CD4-positive, alpha-beta T cell (primary cell): ENCODE results near the gene COA1. TPM values are rescaled to one million over a fixed set of nuclear protein-coding genes. Genes with fewer than 3 reads are reported as not detected.

Experiments used
- ATAC-seq: fragments of 200-7000 bp; cut with Tn5 transposase; one replicate; pipeline ENCODE4 v1.10.0; 2022; ENCODE audit warnings: mild to moderate bottlenecking; ENCODE audit not compliant: poor library complexity
- CTCF ChIA-PET: fragments of 350-600 bp; sonication (Branson Sonifier 250); formaldehyde crosslinking; loops from one replicate; lab custom pipeline; 2021; ENCODE audit warnings: antibody characterized with exemption, inconsistent platforms; lab: Charles Lee
- POLR2A ChIA-PET: fragments of 350-600 bp; sonication (Branson Sonifier 250); formaldehyde crosslinking; loops from one replicate; lab custom pipeline; 2021; ENCODE audit warnings: antibody characterized with exemption, inconsistent platforms; lab: Charles Lee
- DNase-seq, 14 experiments: peaks; one replicate each; pipeline ENCODE4 v3.0.0-alpha.2; 2013 to 2020; ENCODE audit warnings: mixed read lengths in 2 of 14
- H3K27ac ChIP-seq, 2 donors: one replicate each; pipeline versions ENCODE4 v1.5.1 to v1.7.0; 2013; ENCODE audit warnings: low read length in 2 of 2, low read depth in 1 of 2, mild to moderate bottlenecking in 1 of 2
- H3K27me3 ChIP-seq, 2 experiments: 1 replicate in 1 of 2; 2 replicates in 1 of 2; pipeline versions ENCODE4 v1.6.1 to v1.7.0; 2013; ENCODE audit warnings: low read length in 2 of 2, control low read depth in 1 of 2, mild to moderate bottlenecking in 1 of 2, moderate library complexity in 1 of 2; ENCODE audit not compliant: insufficient read depth in 2 of 2, control insufficient read depth in 1 of 2
- H3K36me3 ChIP-seq: one replicate; pipeline ENCODE4 v1.6.1; 2013; ENCODE audit warnings: low read length, control low read depth; ENCODE audit not compliant: insufficient read depth
- H3K4me1 ChIP-seq: one replicate; pipeline ENCODE4 v1.6.1; 2013; ENCODE audit warnings: low read length, control low read depth; ENCODE audit not compliant: insufficient read depth
- H3K4me3 ChIP-seq: one replicate; pipeline ENCODE4 v1.5.1; 2013; ENCODE audit warnings: mild to moderate bottlenecking, low read length, moderate library complexity
- H3K9me3 ChIP-seq, 2 experiments: 1 replicate in 1 of 2; 2 replicates in 1 of 2; pipeline versions ENCODE4 v1.6.1 to v1.7.0; 2013; ENCODE audit warnings: low read length in 2 of 2, mild to moderate bottlenecking in 2 of 2, control low read depth in 1 of 2, moderate library complexity in 1 of 2; ENCODE audit not compliant: control insufficient read depth in 1 of 2, insufficient read depth in 1 of 2
- H3K27ac Mint-ChIP-seq: one replicate; pipeline ENCODE4 v1.8.0; 2020; ENCODE audit warnings: mixed read lengths
- H3K27me3 Mint-ChIP-seq: one replicate; pipeline ENCODE4 v1.8.0; 2021; ENCODE audit warnings: mixed read lengths
- H3K36me3 Mint-ChIP-seq: one replicate; pipeline ENCODE4 v1.8.0; 2021; ENCODE audit warnings: low read depth, mixed read lengths
- H3K4me1 Mint-ChIP-seq: one replicate; pipeline ENCODE4 v1.8.0; 2021; ENCODE audit warnings: low read depth, mixed read lengths
- H3K4me3 Mint-ChIP-seq: one replicate; pipeline ENCODE4 v1.8.0; 2020; ENCODE audit warnings: mild to moderate bottlenecking, mixed read lengths
- H3K9me3 Mint-ChIP-seq: one replicate; pipeline ENCODE4 v1.8.0; 2020; ENCODE audit warnings: mixed read lengths
- CTCF ChIP-seq: fragments of 200-600 bp; IDR thresholded peaks from one replicate; pipeline ENCODE4 v1.8.0; 2022; ENCODE audit warnings: antibody characterized with exemption, mild to moderate bottlenecking
- intact Hi-C, 2 experiments: fragments of 100-400 bp; cut with DNase I in 1 of 2; cut with micrococcal nuclease in 1 of 2; formaldehyde crosslinking; loops; one replicate each; pipeline versions ENCODE4 v1.15.1 to v1.9.0; 2023 to 2025; cut with DNase I, micrococcal nuclease
- total RNA-seq, 174 experiments: library from RNA in 2 of 174; stranded (reverse) in 2 of 174; gene quantifications; one replicate each; pipeline ENCODE4 v1.2.3 and lab custom pipeline; 2021 to 2026

Gene COA1
- total RNA-seq, 2 experiments from 2014 or later = 78.9 to 80.7 TPM

- no peak overlapping the region for H3K4me3 ChIP-seq
- Mint-ChIP-seq H3K9me3 (no peaks in the 10 kb centered on the region), H3K27ac (no peak overlapping the region), H3K4me1 (peaks cover 96% of the 10 kb centered on the region), H3K36me3 (peaks cover 94% of the 10 kb centered on the region), H3K27me3 (no peaks in the 10 kb centered on the region), H3K4me3 (no peak overlapping the region)
- TF ChIP-seq CTCF = no peak
- POLR2A ChIA-PET = interaction anchor here (0.7 to 6.1 kb wide), 7 partner anchors 9 to 73 kb away, joined by 3 to 60 read pairs (median 3); partner anchors contain the start of gene STK17A
- H3K4me1 ChIP-seq = peaks cover 28% of the 10 kb centered on the region
- intact Hi-C loops = loop anchor here (5.0 kb wide), 4 partner anchors 34 to 71 kb away; no protein-coding TSS in a partner anchor
- no peaks in the 10 kb centered on the region for H3K27me3 ChIP-seq
- peak overlapping the region; percentile 42 to 45 for H3K27ac ChIP-seq
- peaks cover 75% of the 10 kb centered on the region for H3K36me3 ChIP-seq
- DNase-seq = no peak
- no peaks in the 10 kb centered on the region for H3K9me3 ChIP-seq
- CTCF ChIA-PET = interaction anchor here (1.5 to 5.8 kb wide), 3 partner anchors 11 to 43 kb away, joined by 3 to 58 read pairs (median 6); partner anchors contain the start of gene STK17A
- no peak for ATAC-seq
These were observed 102.6 kb downstream of the COA1 start for GRCh38 chr7:43626695-43627094.

- CTCF ChIA-PET = interaction anchor here (1.3 to 5.8 kb wide), 4 partner anchors 10 to 42 kb away, joined by 3 to 58 read pairs (median 6); partner anchors contain the start of gene STK17A
- Histone ChIP-seq H3K4me3 (no peak overlapping the region), H3K27me3 (no peaks in the 10 kb centered on the region), H3K27ac (peak overlapping the region; percentile 42 to 45), H3K9me3 (no peaks in the 10 kb centered on the region), H3K36me3 (peaks cover 79% of the 10 kb centered on the region), H3K4me1 (peaks cover 29% of the 10 kb centered on the region)
- Mint-ChIP-seq H3K27me3 (no peaks in the 10 kb centered on the region), H3K4me1 (peaks cover 97% of the 10 kb centered on the region), H3K9me3 (no peaks in the 10 kb centered on the region), H3K36me3 (peaks cover 93% of the 10 kb centered on the region), H3K4me3 (peak overlapping the region; percentile 59), H3K27ac (no peak overlapping the region)
- POLR2A ChIA-PET = interaction anchor here (1.0 to 6.1 kb wide), 9 partner anchors 10 to 43 kb away, joined by 3 to 60 read pairs (median 4); partner anchors contain the start of gene STK17A
- no peak for TF ChIP-seq CTCF
- DNase-seq (no peak), ATAC-seq (no peak)
- intact Hi-C loops = loop anchor here (1.0 to 5.0 kb wide), 5 partner anchors 23 to 71 kb away; no protein-coding TSS in a partner anchor
These were observed 103.3 kb downstream of the COA1 start for GRCh38 chr7:43625980-43626379.

GRCh38 chr7:43625453-43625852, 103.9 kb downstream of the COA1 start:
- Mint-ChIP-seq H3K4me1 (peaks cover 97% of the 10 kb centered on the region), H3K27me3 (no peaks in the 10 kb centered on the region), H3K27ac (no peak overlapping the region), H3K36me3 (peaks cover 87% of the 10 kb centered on the region), H3K9me3 (no peaks in the 10 kb centered on the region), H3K4me3 (peak overlapping the region; percentile 59)
- peak overlapping the region; percentile 35 to 45 for H3K27ac ChIP-seq
- ATAC-seq = peak; percentile 69
- no peaks in the 10 kb centered on the region for H3K27me3 ChIP-seq
- H3K9me3 ChIP-seq = no peaks in the 10 kb centered on the region
- peaks cover 80% of the 10 kb centered on the region for H3K36me3 ChIP-seq
- intact Hi-C loops = loop anchor here (1.0 to 5.0 kb wide), 5 partner anchors 24 to 72 kb away; no protein-coding TSS in a partner anchor
- CTCF ChIA-PET = interaction anchor here (1.3 to 5.8 kb wide), 2 partner anchors 23 to 42 kb away, joined by 7 to 58 read pairs; partner anchors contain the start of gene STK17A
- no peak overlapping the region for H3K4me3 ChIP-seq
- TF ChIP-seq CTCF = no peak
- peak in 8 of 14 experiments; percentile 27 to 85 (median 52) for DNase-seq
- POLR2A ChIA-PET = interaction anchor here (1.0 to 6.1 kb wide), 9 partner anchors 10 to 43 kb away, joined by 3 to 60 read pairs (median 4); partner anchors contain the start of gene STK17A
- H3K4me1 ChIP-seq = peaks cover 35% of the 10 kb centered on the region
